Stimulated activated CD4-positive, alpha-beta T cell treated with anti-CD3 and anti-CD28 coated beads, Interleukin-4, amount 100 ng/mL, for 1 hour (primary cell): ENCODE data around the gene IL4I1.
A peak's percentile ranks its signal among the peaks of the same experiment; 100 is the strongest.

ENCODE experiments used
- DNase-seq: peaks from one replicate; pipeline ENCODE4 v3.0.0-alpha.2; 2020

The IL4I1 gene

GRCh38 chr19:49877020-49877878 is 19.4 kb downstream of the IL4I1 start, which contains the start of the genes AKT1S1 and TBC1D17:
Gene AKT1S1 (minus strand): TSS chr19:49877355. CDS start chr19:49873295, 4,060 bp downstream.
Gene TBC1D17 (plus strand): TSS chr19:49877702. CDS start chr19:49877724, 22 bp downstream.
- peak; percentile 96 for DNase-seq

- DNase-seq = peak; percentile 96
Observed at GRCh38 chr19:49876422-49877019, 20.2 kb downstream of the IL4I1 start.

- peak; percentile 58 for DNase-seq
Observed at GRCh38 chr19:49875857-49876421, 20.7 kb downstream of the IL4I1 start.

- DNase-seq = no peak
Observed at GRCh38 chr19:49875177-49875576, 21.5 kb downstream of the IL4I1 start.

GRCh38 chr19:49874503-49875157 is 22.1 kb downstream of the IL4I1 start:
- no peak for DNase-seq

GRCh38 chr19:49873834-49874233 is 22.9 kb downstream of the IL4I1 start:
- DNase-seq = no peak

DNA sequence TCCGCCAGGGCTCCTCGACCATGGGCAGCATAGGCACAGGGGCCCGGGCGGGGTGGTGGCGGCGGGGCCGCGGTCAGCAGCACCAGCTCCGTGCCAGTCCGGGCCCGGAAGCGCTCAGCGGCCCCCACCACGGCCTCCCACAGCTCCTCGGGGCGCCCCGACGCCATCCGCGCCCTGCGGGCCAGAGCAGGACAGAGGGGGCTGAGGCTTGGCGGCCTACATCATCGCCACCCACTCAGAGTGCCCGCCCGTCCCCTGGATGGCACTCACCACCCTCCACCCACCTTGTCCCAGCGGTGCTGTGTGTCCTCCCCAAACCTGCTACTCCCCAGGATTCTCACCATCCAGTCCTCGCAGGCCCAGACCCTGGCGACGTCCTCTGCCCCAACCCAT is 23.6 kb downstream of the IL4I1 start:
- DNase-seq = no peak

DNA sequence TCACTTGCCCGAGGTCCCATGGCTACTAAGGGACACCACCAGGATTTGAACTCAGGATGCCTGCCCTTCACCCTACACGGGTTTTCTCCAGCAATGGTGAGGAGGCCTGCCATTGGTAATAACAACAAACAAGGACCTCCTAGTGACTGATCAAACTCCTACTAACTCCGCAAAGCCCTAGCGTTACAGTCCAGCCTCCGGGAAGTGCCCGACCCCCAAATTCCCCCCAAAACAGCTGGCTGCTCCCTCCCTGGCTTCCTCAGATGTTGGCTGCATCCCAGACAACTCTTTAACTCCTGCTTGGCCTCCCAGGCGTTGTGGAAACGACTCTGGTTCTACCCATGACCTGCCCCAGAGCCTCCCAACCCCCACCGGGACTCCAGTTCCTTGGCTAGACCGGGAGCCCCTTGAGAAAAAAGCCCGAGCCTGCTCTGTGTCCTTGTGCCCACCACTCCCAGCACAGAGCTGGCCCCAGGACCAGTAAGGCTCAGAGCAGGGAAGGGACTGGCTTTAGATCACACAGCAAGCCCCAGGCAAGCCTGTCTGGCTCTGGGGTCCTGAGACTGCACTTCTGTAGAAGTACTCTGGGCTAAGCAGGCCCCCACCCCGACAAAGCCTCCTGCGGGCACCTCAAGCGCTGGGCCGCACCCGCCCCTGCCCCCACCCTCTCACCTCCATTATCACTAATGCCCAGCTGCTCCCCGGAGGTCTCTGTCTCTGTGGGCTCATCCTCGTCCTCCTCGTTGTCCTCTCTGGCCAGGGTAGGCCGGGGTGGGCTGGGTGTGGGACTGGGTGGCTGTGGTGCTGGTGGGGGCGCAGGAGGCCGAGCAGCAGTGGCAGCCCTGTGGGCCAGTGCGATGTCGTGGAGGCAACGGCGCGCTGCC is 24.2 kb downstream of the IL4I1 start:
- DNase-seq = no peak

- DNase-seq = no peak
Observed at GRCh38 chr19:49871349-49871985, 25.2 kb downstream of the IL4I1 start.

- DNase-seq = no peak
Observed at GRCh38 chr19:49870309-49870901, 26.3 kb downstream of the IL4I1 start.

DNA sequence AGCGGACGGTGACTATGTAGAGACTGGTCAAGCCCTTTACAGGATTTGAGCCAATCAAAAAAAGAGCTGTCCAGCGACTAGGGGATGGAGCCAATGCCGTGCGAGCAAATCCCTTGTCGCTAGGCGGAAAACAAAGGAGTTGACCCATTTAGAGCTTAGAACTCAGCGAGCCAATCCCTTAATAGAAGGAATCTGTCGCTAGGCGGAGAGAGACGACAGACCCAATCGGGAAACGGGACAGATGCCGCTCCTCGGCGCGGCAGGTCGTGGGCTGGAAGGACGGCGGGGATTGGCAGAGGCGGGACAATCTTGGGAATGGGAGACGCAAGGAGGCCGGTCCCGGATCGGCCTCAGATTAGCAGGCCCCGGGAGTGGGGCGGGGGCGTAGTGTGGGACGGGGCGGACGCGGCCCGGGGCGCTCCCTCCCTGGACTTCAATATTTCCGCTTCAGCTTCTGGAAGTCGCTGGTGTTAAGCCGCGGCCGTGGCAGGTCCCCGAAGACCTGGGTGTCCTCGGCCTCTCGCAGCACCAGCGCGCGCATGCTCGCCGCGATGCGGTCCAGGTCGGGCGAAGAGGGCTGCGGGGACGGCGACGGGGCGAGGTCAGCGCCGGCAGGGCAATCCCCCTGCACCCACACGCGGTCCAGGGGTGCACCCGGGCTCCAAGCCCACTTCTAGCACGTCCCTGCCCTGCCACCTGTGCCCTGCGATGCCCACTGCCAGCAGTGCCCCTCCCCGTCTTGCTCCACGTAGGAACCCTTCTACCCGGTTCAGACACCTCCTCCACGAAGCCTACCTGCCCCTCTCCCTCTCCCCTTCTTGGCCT is 27.0 kb downstream of the IL4I1 start:
- peak; percentile 84 for DNase-seq

- no peak for DNase-seq
Observed at GRCh38 chr19:49869009-49869483, 27.6 kb downstream of the IL4I1 start.

- DNase-seq = peak; percentile 94
Observed at GRCh38 chr19:49866933-49867782, 29.5 kb downstream of the IL4I1 start, which contains the start of gene PNKP. Gene PNKP (minus strand): TSS chr19:49867576. CDS start chr19:49867204, 372 bp downstream.

GRCh38 chr19:49864890-49865289 is 31.8 kb downstream of the IL4I1 start:
- no peak for DNase-seq

- DNase-seq = no peak
Observed at GRCh38 chr19:49863935-49864320, 32.8 kb downstream of the IL4I1 start.

- DNase-seq = no peak
Observed at GRCh38 chr19:49863254-49863934, 33.3 kb downstream of the IL4I1 start.

GRCh38 chr19:49862391-49863253 is 34.1 kb downstream of the IL4I1 start:
- DNase-seq = peak; percentile 34
